ENCODE results near the gene ITGAV.
A peak's percentile ranks its signal among the peaks of the same experiment; 100 is the strongest.

Gene ITGAV

GRCh38 chr2:186575302-186575701, 14.6 kb upstream of the ITGAV start:
- DNase-seq (ENCODE audit: low read depth): peak; percentile 93

- no peak for DNase-seq (ENCODE audit: low read depth)
Observed at GRCh38 chr2:186575856-186576255, 14.0 kb upstream of the ITGAV start.

- DNase-seq (ENCODE audit: low read depth): no peak
Observed at GRCh38 chr2:186576614-186577013, 13.2 kb upstream of the ITGAV start.

- DNase-seq (ENCODE audit: low read depth): no peak
Observed at GRCh38 chr2:186582698-186583097, 7.2 kb upstream of the ITGAV start.

DNA sequence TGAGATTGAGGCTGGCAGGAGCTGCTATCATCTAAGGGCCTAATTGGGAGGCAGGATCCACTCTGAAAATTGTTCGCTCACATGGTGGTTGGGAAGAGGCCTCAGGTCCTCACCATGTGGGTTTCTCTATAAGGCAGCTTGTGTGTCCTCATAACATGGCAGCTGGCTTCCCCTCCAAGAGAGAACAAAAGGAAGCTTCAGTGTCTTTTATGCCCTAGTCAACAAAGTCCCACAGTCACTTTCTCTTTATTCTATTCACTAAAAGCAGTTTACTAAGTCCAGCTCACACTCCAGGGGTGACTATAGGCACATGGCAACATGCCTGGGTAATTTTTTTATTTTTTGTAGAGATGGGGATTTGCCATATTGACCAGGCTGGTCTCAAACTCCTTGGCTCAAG, 5.8 kb upstream of the ITGAV start:
- no peak for DNase-seq (ENCODE audit: low read depth)

DNA sequence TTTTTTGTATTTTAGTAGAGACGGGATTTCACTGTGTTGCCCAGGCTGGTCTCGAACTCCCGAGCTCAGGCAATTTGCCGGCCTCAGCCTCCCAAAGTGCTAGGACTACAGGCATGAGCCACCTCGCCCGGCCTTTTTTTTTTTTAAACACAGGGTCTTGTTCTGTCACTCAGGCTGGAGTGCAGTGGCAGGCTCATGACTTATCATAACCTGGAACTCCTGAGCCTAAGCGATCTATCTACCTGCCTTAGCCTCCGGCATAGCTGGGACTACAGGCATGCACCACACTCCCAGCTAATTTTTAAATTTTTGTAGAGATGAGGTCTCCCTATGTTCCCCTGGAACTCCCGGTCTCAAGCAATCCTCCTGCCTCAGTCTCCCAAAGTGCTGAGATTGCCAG, 1.4 kb upstream of the ITGAV start:
- no peak for DNase-seq (ENCODE audit: low read depth)

GRCh38 chr2:186588940-186589611, 780 bp upstream of the ITGAV start:
- peak; percentile 2 for DNase-seq (ENCODE audit: low read depth)

- peak; percentile 19 for DNase-seq (ENCODE audit: low read depth)
Observed at GRCh38 chr2:186590350-186590758, 498 bp downstream of the ITGAV start.

DNA sequence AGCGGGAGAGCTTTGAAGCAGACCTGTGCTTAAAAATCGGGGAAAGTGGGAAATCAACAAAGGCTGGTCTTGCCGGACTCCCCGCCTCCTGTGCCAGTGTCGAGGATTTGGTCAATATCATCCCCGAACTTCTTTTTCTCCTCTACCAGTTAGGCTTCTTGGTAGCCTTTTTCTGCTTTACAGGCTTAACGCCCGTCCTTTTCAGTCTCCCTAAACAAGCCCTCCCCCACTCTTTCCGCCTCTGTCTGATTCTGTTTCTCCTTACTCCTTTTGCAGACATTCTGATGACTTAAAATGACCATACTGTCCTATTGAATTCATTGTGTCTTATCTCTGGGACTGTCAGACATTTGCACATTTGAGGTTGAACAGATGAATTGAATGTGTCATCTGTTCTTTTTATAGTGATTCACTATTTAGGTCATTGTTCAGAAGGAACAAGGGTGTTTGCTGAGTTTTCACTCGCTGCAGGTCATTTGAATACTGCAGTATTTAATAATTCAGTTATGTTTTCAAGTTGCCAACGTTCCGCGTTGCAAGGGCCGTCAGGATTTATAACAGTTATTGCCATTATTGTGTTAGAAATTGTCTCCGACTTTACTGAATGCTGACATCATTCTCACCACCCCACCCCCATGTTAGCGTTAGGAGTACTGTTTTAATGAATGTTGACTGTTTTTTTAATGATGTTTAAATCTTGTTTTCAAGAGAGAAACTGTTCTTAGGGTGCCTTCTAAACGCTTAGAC, 1.1 kb downstream of the ITGAV start:
- peak; percentile 53 for DNase-seq (ENCODE audit: low read depth)

- DNase-seq (ENCODE audit: low read depth): no peak
Observed at GRCh38 chr2:186591506-186591890, 1.6 kb downstream of the ITGAV start.

- peak; percentile 11 for DNase-seq (ENCODE audit: low read depth)
Observed at GRCh38 chr2:186592137-186592875, 2.5 kb downstream of the ITGAV start.

DNA sequence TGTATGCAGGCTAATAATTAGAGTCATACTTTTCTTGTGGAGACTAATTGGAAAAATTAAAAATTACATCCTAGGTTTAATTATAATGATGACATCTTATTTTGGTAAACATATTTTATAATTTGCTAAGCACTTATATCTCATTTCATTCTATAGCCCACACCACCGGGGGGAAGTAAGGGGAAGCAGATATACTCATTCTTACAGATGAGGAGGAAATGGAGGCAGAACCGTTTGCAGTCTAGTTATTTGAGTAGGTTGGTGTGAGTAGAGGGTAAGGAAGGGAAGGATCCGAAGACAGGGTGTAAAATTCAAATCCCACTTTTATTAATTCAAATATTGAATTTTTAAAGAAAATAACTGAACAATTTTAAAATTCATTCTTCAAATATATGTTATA, 3.7 kb downstream of the ITGAV start:
- DNase-seq (ENCODE audit: low read depth): no peak

GRCh38 chr2:186594001-186594722, 4.3 kb downstream of the ITGAV start:
- DNase-seq (ENCODE audit: low read depth): no peak

DNA sequence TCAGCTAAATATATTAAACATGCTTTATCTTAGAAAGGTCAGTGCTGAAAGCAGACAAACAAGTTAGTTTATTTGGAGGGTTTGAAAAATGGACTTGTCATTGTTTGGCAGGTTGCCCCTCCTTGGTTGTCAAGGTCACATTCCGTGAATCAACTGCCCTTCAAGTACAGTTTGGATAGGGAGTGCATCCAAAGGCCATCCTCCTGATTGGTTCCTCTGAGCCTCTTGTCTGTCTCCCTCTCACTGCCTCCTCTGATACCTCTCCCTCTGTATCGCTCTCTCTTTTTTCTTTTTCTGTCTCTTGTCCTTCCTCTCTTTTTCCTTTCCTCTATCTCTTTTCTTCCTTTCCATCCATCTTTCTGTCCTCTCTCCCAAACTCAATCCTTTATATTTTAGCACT, 5.4 kb downstream of the ITGAV start:
- DNase-seq (ENCODE audit: low read depth): no peak

GRCh38 chr2:186599186-186599778, 9.4 kb downstream of the ITGAV start:
- no peak for DNase-seq (ENCODE audit: low read depth)

DNA sequence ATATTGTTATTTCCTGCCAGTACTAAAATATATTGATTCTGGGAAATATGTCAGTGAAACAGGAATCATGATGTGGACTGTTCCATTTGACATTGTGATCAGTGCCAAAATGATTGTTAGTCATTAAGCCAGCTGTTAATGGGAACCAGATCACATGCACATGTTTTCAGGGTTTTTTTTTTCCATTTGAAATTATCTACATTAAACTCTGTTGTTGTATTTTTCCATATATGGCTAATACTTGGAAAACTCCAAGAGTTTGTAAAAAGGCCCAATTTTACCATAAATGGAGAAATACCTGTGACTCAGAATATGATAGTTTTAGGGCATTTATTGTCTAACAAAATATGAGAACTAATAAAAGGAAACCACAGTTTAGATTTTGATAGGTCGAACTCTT, 13.4 kb downstream of the ITGAV start:
- DNase-seq (ENCODE audit: low read depth): no peak

DNA sequence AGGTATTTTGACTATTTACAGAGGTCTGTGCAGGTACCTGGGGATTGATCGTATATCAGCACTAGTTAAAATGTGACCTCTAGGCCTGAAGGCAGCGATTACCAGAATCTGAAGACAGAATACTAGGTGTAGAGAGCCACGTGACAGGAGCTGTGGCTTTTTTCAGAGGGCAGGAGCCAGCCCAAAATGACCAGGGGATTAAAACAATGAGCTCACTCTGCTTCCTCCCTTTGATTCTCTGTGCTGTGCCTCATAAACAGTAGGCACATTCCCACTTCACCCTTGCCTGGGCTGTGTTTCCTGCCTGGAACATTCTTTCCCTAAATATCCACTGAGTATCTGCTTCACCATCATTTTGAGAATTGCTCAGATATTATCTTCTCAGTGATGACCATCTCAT, 15.2 kb downstream of the ITGAV start:
- DNase-seq (ENCODE audit: low read depth): no peak

DNA sequence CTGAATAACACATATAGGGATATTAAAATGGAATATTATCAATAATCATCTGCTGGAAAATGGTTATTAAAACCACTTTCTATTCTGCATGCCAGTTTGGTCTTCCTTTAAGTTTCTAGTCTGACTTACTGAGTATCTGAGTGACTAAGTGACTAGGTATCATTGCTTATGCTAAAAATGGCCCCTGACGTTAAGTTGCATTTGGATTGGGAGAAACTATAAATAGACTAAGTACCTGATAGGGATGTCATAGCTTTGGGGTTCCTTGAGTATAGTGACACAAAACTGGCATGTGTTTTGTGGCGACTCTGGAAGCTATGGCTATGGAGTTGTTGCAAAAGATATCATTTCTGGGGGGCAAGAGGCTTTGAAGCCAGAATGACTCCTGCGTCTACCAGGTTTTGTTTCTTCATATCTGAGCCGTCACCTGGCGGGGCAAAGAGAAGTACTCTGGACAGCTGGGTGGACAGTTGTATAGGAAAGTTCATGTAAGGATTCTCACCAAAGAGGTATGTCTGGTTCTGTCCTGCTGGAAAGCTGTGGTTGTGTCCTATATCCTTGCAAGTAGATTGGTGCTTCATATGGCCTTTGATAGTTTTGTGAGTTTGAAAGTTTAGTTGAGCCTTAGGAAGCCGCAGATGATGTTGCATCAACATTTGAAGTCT, 17.9 kb downstream of the ITGAV start:
- no peak for DNase-seq (ENCODE audit: low read depth)

DNA sequence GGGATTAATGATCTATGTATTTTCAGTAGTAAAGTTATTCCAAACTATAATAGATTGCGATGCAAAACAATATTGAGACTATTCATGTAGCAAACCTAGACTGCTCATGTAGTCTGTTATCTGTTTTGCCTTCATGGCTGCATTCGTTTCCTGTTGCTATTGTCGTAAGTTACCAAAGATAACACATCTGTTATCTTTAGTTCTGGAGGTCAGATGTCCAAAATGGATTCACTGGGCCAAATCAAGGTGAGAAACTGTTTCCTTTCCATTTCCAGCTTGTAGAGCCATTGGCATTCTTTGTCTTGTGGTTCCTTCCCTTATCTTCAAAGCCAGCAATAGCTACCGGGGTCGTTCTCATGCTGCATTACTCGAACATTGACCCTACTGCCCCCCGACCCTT, 20.9 kb downstream of the ITGAV start:
- DNase-seq (ENCODE audit: low read depth): no peak

- no peak for DNase-seq (ENCODE audit: low read depth)
Observed at GRCh38 chr2:186611526-186611925, 21.7 kb downstream of the ITGAV start.

- no peak for DNase-seq (ENCODE audit: low read depth)
Observed at GRCh38 chr2:186612026-186612425, 22.2 kb downstream of the ITGAV start.

Data from HS-5 (cell line).